Measurements from ENCODE around the gene ZNF768. TPM values are rescaled to one million over a fixed set of nuclear protein-coding genes. Genes with fewer than 3 reads are reported as not detected.

Gene ZNF768
- total RNA-seq, 1 experiment from 2014 or later, result 48.8 TPM

DNA sequence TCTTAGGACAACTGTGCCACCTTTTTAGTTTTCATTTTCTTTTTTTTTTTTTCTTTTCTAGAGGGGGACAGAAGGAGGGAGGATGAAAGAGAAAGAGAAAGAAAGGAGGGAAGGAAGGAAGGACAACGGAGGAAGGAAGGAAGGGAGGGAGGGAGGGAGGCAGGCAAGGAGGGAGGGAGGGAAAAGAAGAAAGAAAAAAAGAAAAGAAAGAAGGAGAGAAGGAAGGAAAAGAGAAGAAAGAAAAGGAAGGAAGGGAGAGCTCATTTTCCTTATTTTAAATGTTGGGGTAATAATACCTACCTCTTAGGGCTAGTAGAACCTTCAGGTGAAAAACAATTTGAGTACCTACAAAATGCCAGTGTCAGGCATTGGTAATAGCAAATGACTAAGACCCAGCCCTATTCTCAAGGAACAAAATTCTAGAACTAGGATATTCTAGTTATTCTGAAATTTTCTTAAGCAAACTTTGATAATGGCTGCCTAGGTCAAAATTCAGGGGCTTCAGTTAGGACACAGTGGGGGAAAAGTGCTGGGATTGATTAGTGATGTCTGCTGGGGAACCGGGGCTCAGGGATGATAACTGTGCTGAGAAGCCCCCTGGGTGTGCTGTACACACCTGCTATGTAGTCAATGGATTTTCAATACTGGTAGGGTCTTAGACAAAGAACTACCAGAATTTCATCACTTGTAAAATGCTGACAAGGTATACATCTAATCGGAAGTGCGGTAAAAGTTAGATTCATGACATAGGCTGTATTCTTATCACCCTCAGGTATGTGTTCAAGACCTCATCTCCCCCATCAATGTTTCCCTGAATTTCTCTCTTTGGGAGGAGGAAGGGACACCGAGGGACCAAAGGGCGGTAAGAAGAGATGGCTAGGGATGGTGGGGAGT, 22.7 kb downstream of the ZNF768 start:
- ChIA-PET POLR2A (no interaction called here), CTCF (no interaction called here), RAD21 (ENCODE audit: low non-redundant PET in 1 of 2, low total read pairs in 2 of 2, uncharacterized antibody in 2 of 2, unreplicated experiment in 2 of 2) (interaction anchor here in 1 of 2 experiments (0.6 kb wide), 1 partner anchor 96 kb away, joined by 6 read pairs; the partner anchor contains the start of gene ZNF771)
- DNase-seq (ENCODE audit: low read depth, low spot score) (no peak), ATAC-seq (no peak)
- Histone ChIP-seq H3K9me3 (ENCODE audit: control insufficient read depth in 1 of 2, insufficient read depth in 1 of 2, low read depth in 1 of 2, low read length in 2 of 2) (no peaks in the 10 kb centered on the region), H3K27ac (ENCODE audit: low read depth, low read length) (no peak overlapping the region), H2AFZ (ENCODE audit: low read depth, low read length, poor library complexity, severe bottlenecking) (no peak overlapping the region), H3K27me3 (ENCODE audit: insufficient read depth, low read length) (no peaks in the 10 kb centered on the region), H3K9ac (ENCODE audit: low read length) (no peak overlapping the region), H4K20me1 (ENCODE audit: insufficient read depth) (no peaks in the 10 kb centered on the region), H3K79me2 (ENCODE audit: insufficient read depth, low read length) (no peaks in the 10 kb centered on the region), H3K9me2 (ENCODE audit: insufficient read depth) (no peaks in the 10 kb centered on the region), H3K36me3 (ENCODE audit: control insufficient read depth in 1 of 2, insufficient read depth in 2 of 2, low read length in 2 of 2) (no peaks in the 10 kb centered on the region), H3K4me3 (replicated peaks in 1 of 2; ENCODE audit: low read depth in 1 of 2, low read length in 2 of 2) (no peak overlapping the region), H3K4me1 (ENCODE audit: control insufficient read depth in 1 of 2, insufficient read depth in 2 of 2, low read length in 2 of 2) (no peaks in the 10 kb centered on the region), H3K4me2 (ENCODE audit: low read length) (no peak overlapping the region)
- no TSS peak for BruUV-seq (replicated peaks)
- no peak for TF ChIP-seq EZH2 (IDR thresholded peaks at IDR 0.05)
- no peak for TF ChIP-seq POLR2AphosphoS5 (IDR thresholded peaks at IDR 0.05; ENCODE audit: low read depth, low read length)
- intact Hi-C loops (cut with micrococcal nuclease), result no loop called here

DNA sequence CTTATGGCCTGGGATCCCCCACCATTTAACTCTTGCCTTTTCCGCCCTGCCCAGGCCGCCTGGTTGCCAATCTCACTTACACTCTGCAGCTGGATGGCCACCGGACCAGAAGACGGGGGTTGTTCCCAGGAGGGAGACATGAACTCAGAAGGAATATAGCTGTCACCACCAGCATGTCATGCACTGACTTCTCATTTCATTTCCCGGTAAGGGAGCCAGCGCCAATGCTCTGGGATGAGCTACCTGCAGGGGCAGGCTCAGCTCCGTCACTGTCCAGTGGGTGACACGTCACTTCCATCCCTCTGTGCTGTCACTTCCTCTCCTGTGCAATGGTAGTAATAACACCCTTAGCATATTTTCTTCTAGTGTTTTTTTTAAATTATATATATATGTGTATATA, 27.1 kb downstream of the ZNF768 start:
- H3K4me2 ChIP-seq (ENCODE audit: low read length), result no peak overlapping the region

More for the DNA sequence above, 27.1 kb downstream of the ZNF768 start:
- ChIA-PET RAD21 (ENCODE audit: low non-redundant PET in 1 of 2, low total read pairs in 2 of 2, uncharacterized antibody in 2 of 2, unreplicated experiment in 2 of 2) (no interaction called here), POLR2A (no interaction called here), CTCF (interaction anchor here (0.6 kb wide), 1 partner anchor 197 kb away, joined by 3 read pairs; no protein-coding TSS in a partner anchor)
- H3K4me3 ChIP-seq (replicated peaks in 1 of 2; ENCODE audit: low read depth in 1 of 2, low read length in 2 of 2), result no peak overlapping the region
- ATAC-seq (peak; percentile 43; the same call in 1 of the 2 replicates), DNase-seq (ENCODE audit: low read depth, low spot score) (no peak)
- no peaks in the 10 kb centered on the region for H3K9me3 ChIP-seq (ENCODE audit: control insufficient read depth in 1 of 2, insufficient read depth in 1 of 2, low read depth in 1 of 2, low read length in 2 of 2)
- intact Hi-C loops (cut with micrococcal nuclease), result no loop called here
- no peak overlapping the region for H2AFZ ChIP-seq (ENCODE audit: low read depth, low read length, poor library complexity, severe bottlenecking)
- no peaks in the 10 kb centered on the region for H3K27me3 ChIP-seq (ENCODE audit: insufficient read depth, low read length)
- H3K79me2 ChIP-seq (ENCODE audit: insufficient read depth, low read length), result no peaks in the 10 kb centered on the region
- no peak overlapping the region for H3K9ac ChIP-seq (ENCODE audit: low read length)
- H3K36me3 ChIP-seq (ENCODE audit: control insufficient read depth in 1 of 2, insufficient read depth in 2 of 2, low read length in 2 of 2), result no peaks in the 10 kb centered on the region
- H3K27ac ChIP-seq (ENCODE audit: low read depth, low read length), result no peak overlapping the region
- H4K20me1 ChIP-seq (ENCODE audit: insufficient read depth), result no peaks in the 10 kb centered on the region
- TF ChIP-seq REST (IDR thresholded peaks at IDR 0.05; ENCODE audit: low read depth) (no peak), EZH2phosphoT487 (IDR thresholded peaks at IDR 0.05; ENCODE audit: borderline replicate concordance) (no peak), EZH2 (IDR thresholded peaks at IDR 0.05) (no peak), RAD21 (IDR thresholded peaks at IDR 0.05; ENCODE audit: low read depth) (no peak), ZFX (IDR thresholded peaks at IDR 0.05) (no peak), TCF7L2 (IDR thresholded peaks at IDR 0.05; ENCODE audit: borderline replicate concordance, extremely low read depth, insufficient read depth, insufficient read length) (no peak), SRF (IDR thresholded peaks at IDR 0.05; ENCODE audit: low read depth) (no peak), SIN3A (IDR thresholded peaks at IDR 0.05; ENCODE audit: low read depth) (no peak), POLR2A (IDR thresholded peaks at IDR 0.05; ENCODE audit: borderline replicate concordance, extremely low read depth, insufficient read depth, insufficient read length) (no peak), FOSL1 (IDR thresholded peaks at IDR 0.05; ENCODE audit: low read depth) (no peak), EGR1 (IDR thresholded peaks at IDR 0.05; ENCODE audit: low read depth) (no peak), CEBPB (IDR thresholded peaks at IDR 0.05; ENCODE audit: low read depth) (no peak), JUND (IDR thresholded peaks at IDR 0.05) (no peak)
- H3K4me1 ChIP-seq (ENCODE audit: control insufficient read depth in 1 of 2, insufficient read depth in 2 of 2, low read length in 2 of 2), result peaks cover 13 to 19% of the 10 kb centered on the region in 2 experiments
- BruUV-seq (replicated peaks), result no TSS peak
- no peaks in the 10 kb centered on the region for H3K9me2 ChIP-seq (ENCODE audit: insufficient read depth)
